ENCODE measurements around the gene FIP1L1. TPM values are rescaled to one million over a fixed set of nuclear protein-coding genes. Genes with fewer than 3 reads are reported as not detected.
"Not testable (repeated sequence)": the region's sequence is repeated elsewhere in the genome, so short reads cannot be mapped to it uniquely, and the experiment has no call there.

The FIP1L1 gene
- 39.8 and 56.6 TPM in 2 replicates for total RNA-seq

- no peaks in the 10 kb centered on the region for H3K27me3 ChIP-seq (ENCODE audit: control insufficient read depth, insufficient read depth, low read length)
- no peaks in the 10 kb centered on the region for H3K36me3 ChIP-seq (ENCODE audit: control insufficient read depth, insufficient read depth, low read length)
- peak within 1 kb of the TSS; percentile 96 for H3K4me3 ChIP-seq (ENCODE audit: low read depth, low read length)
- TF ChIP-seq CTCF (IDR thresholded peaks at IDR 0.05; ENCODE audit: insufficient read depth, low read length, poor library complexity, severe bottlenecking) = no peak
- peak; percentile 68 for DNase-seq (ENCODE audit: low read depth)
These were observed at the start of gene FIP1L1 for GRCh38 chr4:53377319-53378170. TSS of gene FIP1L1 (plus strand) at chr4:53377641. CDS start at chr4:53377839, 198 bp downstream.

- H3K4me3 ChIP-seq (ENCODE audit: low read depth, low read length); H3K27me3 ChIP-seq (ENCODE audit: control insufficient read depth, insufficient read depth, low read length); DNase-seq (ENCODE audit: low read depth); H3K36me3 ChIP-seq (ENCODE audit: control insufficient read depth, insufficient read depth, low read length): not testable (repeated sequence)
These were observed 42.5 kb upstream of the FIP1L1 start for GRCh38 chr4:53334916-53335315.

GRCh38 chr4:53340145-53340544 is 37.3 kb upstream of the FIP1L1 start:
- DNase-seq (ENCODE audit: low read depth); H3K4me3 ChIP-seq (ENCODE audit: low read depth, low read length); H3K36me3 ChIP-seq (ENCODE audit: control insufficient read depth, insufficient read depth, low read length); H3K27me3 ChIP-seq (ENCODE audit: control insufficient read depth, insufficient read depth, low read length): not testable (repeated sequence)

- not testable (repeated sequence) for H3K36me3 ChIP-seq (ENCODE audit: control insufficient read depth, insufficient read depth, low read length); DNase-seq (ENCODE audit: low read depth); H3K4me3 ChIP-seq (ENCODE audit: low read depth, low read length); H3K27me3 ChIP-seq (ENCODE audit: control insufficient read depth, insufficient read depth, low read length)
These were observed 31.0 kb upstream of the FIP1L1 start for GRCh38 chr4:53346392-53346791.

GRCh38 chr4:53346920-53347852 is 30.3 kb upstream of the FIP1L1 start:
- no peak overlapping the region for H3K4me3 ChIP-seq (ENCODE audit: low read depth, low read length)
- H3K36me3 ChIP-seq (ENCODE audit: control insufficient read depth, insufficient read depth, low read length) = no peaks in the 10 kb centered on the region
- TF ChIP-seq CTCF (IDR thresholded peaks at IDR 0.05; ENCODE audit: insufficient read depth, low read length, poor library complexity, severe bottlenecking) = no peak
- H3K27me3 ChIP-seq (ENCODE audit: control insufficient read depth, insufficient read depth, low read length) = no peaks in the 10 kb centered on the region
- no peak for DNase-seq (ENCODE audit: low read depth)

- H3K27me3 ChIP-seq (ENCODE audit: control insufficient read depth, insufficient read depth, low read length) = no peaks in the 10 kb centered on the region
- TF ChIP-seq CTCF (IDR thresholded peaks at IDR 0.05; ENCODE audit: insufficient read depth, low read length, poor library complexity, severe bottlenecking) = no peak
- no peaks in the 10 kb centered on the region for H3K36me3 ChIP-seq (ENCODE audit: control insufficient read depth, insufficient read depth, low read length)
- no peak overlapping the region for H3K4me3 ChIP-seq (ENCODE audit: low read depth, low read length)
- DNase-seq (ENCODE audit: low read depth) = no peak
These were observed 29.4 kb upstream of the FIP1L1 start for GRCh38 chr4:53348046-53348445.

GRCh38 chr4:53349091-53349491 is 28.4 kb upstream of the FIP1L1 start:
- Histone ChIP-seq H3K4me3 (ENCODE audit: low read depth, low read length) (no peak overlapping the region), H3K27me3 (ENCODE audit: control insufficient read depth, insufficient read depth, low read length) (no peaks in the 10 kb centered on the region), H3K36me3 (ENCODE audit: control insufficient read depth, insufficient read depth, low read length) (no peaks in the 10 kb centered on the region)
- TF ChIP-seq CTCF (IDR thresholded peaks at IDR 0.05; ENCODE audit: insufficient read depth, low read length, poor library complexity, severe bottlenecking) = no peak
- no peak for DNase-seq (ENCODE audit: low read depth)

Data from kidney epithelial cell (primary cell).